Loucy (cell line): ENCODE results near the gene TMPRSS15.

Experiments used
- EZH2phosphoT487 ChIP-seq: fragments of 200-600 bp; IDR thresholded peaks from 2 replicates; pipeline ENCODE4 v1.6.1; 2018; ENCODE audit warnings: antibody characterized with exemption, mild to moderate bottlenecking, moderate library complexity, borderline replicate concordance
- TF ChIP-seq, protein P1 (sequence below): fragments of 200-600 bp; sonication (generic); conservative IDR thresholded peaks from 2 replicates; pipeline ENCODE4 v1.5.1; 2014; ENCODE audit warnings: mild to moderate bottlenecking, antibody characterized with exemption, low read length

DNA sequence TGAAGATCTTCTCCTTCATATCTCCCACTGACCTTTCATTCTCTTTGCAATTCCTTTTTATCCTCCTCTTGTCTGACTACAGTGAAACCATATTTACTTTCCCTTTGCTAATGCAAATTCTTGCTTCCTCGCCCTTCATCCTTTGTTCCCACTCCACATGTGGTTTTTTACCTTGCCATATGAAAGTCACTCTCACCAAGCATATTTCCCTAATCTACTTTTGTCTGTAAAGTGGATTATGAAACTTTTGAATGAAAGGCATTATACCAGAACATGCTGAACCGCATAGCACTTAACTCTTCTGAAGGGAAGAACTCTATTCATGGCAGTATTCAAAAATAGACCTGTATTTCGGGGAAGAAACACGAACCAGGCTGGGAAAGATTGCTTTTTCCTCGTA, 8.0 kb upstream of the TMPRSS15 start:
- TF ChIP-seq, protein P1, sequence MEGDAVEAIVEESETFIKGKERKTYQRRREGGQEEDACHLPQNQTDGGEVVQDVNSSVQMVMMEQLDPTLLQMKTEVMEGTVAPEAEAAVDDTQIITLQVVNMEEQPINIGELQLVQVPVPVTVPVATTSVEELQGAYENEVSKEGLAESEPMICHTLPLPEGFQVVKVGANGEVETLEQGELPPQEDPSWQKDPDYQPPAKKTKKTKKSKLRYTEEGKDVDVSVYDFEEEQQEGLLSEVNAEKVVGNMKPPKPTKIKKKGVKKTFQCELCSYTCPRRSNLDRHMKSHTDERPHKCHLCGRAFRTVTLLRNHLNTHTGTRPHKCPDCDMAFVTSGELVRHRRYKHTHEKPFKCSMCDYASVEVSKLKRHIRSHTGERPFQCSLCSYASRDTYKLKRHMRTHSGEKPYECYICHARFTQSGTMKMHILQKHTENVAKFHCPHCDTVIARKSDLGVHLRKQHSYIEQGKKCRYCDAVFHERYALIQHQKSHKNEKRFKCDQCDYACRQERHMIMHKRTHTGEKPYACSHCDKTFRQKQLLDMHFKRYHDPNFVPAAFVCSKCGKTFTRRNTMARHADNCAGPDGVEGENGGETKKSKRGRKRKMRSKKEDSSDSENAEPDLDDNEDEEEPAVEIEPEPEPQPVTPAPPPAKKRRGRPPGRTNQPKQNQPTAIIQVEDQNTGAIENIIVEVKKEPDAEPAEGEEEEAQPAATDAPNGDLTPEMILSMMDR = no peak
- no peak for TF ChIP-seq EZH2phosphoT487
